HL-60 (cell line): ENCODE results near the gene SPOCK3.

ENCODE experiments used
- DNase-seq, 2 experiments: peaks; one replicate each; pipeline ENCODE4 v3.0.0-alpha.2; 2010 to 2020; ENCODE audit warnings: low read depth in 1 of 2, low spot score in 1 of 2
- H3K27ac ChIP-seq: fragments of 250-450 bp; sonication (Bioruptor Pico); replicated peaks from 2 replicates; pipeline ENCODE4 v1.5.1; 2020; ENCODE audit warnings: mild to moderate bottlenecking, moderate library complexity
- H3K27me3 ChIP-seq: fragments of 250-450 bp; sonication (Bioruptor Pico); 2 replicates; pipeline ENCODE4 v1.5.1; 2021; ENCODE audit warnings: mild to moderate bottlenecking, moderate library complexity; ENCODE audit not compliant: insufficient read depth, poor library complexity, severe bottlenecking
- H3K4me3 ChIP-seq: replicated peaks from 2 replicates; pipeline ENCODE4 v1.5.1; 2011; ENCODE audit warnings: mild to moderate bottlenecking, control low read depth, low read length; ENCODE audit not compliant: insufficient read depth
- CTCF ChIP-seq: IDR thresholded peaks from one replicate; pipeline ENCODE4 v1.5.1; 2011; ENCODE audit warnings: low read length, control low read depth, inconsistent platforms; ENCODE audit not compliant: insufficient read depth
- GABPA ChIP-seq: IDR thresholded peaks from 2 replicates; pipeline ENCODE4 v1.6.1; 2012; ENCODE audit warnings: low read depth
- POLR2AphosphoS5 ChIP-seq: IDR thresholded peaks from 2 replicates; pipeline ENCODE4 v1.6.1; 2012; ENCODE audit warnings: low read depth
- SPI1 ChIP-seq: IDR thresholded peaks from 2 replicates; pipeline ENCODE4 v1.6.1; 2012; ENCODE audit warnings: low read depth, mild to moderate bottlenecking, borderline replicate concordance
- TF ChIP-seq, protein P1 (sequence below): IDR thresholded peaks from 2 replicates; pipeline ENCODE4 v1.6.1; 2012; ENCODE audit warnings: low read depth; ENCODE audit not compliant: insufficient replicate concordance

SPOCK3 gene

GRCh38 chr4:167143018-167143417 is 91.3 kb downstream of the SPOCK3 start:
- TF ChIP-seq POLR2AphosphoS5 (no peak), GABPA (no peak), SPI1 (no peak)
- TF ChIP-seq, protein P1, sequence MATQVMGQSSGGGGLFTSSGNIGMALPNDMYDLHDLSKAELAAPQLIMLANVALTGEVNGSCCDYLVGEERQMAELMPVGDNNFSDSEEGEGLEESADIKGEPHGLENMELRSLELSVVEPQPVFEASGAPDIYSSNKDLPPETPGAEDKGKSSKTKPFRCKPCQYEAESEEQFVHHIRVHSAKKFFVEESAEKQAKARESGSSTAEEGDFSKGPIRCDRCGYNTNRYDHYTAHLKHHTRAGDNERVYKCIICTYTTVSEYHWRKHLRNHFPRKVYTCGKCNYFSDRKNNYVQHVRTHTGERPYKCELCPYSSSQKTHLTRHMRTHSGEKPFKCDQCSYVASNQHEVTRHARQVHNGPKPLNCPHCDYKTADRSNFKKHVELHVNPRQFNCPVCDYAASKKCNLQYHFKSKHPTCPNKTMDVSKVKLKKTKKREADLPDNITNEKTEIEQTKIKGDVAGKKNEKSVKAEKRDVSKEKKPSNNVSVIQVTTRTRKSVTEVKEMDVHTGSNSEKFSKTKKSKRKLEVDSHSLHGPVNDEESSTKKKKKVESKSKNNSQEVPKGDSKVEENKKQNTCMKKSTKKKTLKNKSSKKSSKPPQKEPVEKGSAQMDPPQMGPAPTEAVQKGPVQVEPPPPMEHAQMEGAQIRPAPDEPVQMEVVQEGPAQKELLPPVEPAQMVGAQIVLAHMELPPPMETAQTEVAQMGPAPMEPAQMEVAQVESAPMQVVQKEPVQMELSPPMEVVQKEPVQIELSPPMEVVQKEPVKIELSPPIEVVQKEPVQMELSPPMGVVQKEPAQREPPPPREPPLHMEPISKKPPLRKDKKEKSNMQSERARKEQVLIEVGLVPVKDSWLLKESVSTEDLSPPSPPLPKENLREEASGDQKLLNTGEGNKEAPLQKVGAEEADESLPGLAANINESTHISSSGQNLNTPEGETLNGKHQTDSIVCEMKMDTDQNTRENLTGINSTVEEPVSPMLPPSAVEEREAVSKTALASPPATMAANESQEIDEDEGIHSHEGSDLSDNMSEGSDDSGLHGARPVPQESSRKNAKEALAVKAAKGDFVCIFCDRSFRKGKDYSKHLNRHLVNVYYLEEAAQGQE = no peak
- DNase-seq = no peak
- no peaks in the 10 kb centered on the region for H3K27me3 ChIP-seq
- H3K27ac ChIP-seq = no peak overlapping the region
- no peak overlapping the region for H3K4me3 ChIP-seq

GRCh38 chr4:167136270-167136669 is 98.0 kb downstream of the SPOCK3 start:
- H3K4me3 ChIP-seq = no peak overlapping the region

GRCh38 chr4:167129146-167129545 is 105.1 kb downstream of the SPOCK3 start:
- Histone ChIP-seq H3K27ac (no peak overlapping the region), H3K4me3 (no peak overlapping the region), H3K27me3 (no peaks in the 10 kb centered on the region)
- TF ChIP-seq SPI1 (no peak), GABPA (no peak), CTCF (no peak), POLR2AphosphoS5 (no peak)
- TF ChIP-seq, protein P1 = no peak
- DNase-seq = no peak

More at GRCh38 chr4:167136270-167136669, 98.0 kb downstream of the SPOCK3 start:
- no peak for DNase-seq
- no peak overlapping the region for H3K27ac ChIP-seq
- H3K27me3 ChIP-seq = no peaks in the 10 kb centered on the region
- no peak for TF ChIP-seq SPI1
- no peak for TF ChIP-seq POLR2AphosphoS5
- no peak for TF ChIP-seq GABPA
- no peak for TF ChIP-seq CTCF
- TF ChIP-seq, protein P1 = no peak
